Measurements from ENCODE around the gene SPEG.
"Not testable (repeated sequence)": the region's sequence is repeated elsewhere in the genome, so short reads cannot be mapped to it uniquely, and the experiment has no call there.

Gene SPEG

GRCh38 chr2:219387306-219388120, 47.1 kb upstream of the SPEG start, which contains the start of gene DNPEP:
Gene DNPEP, minus strand, starts transcription at chr2:219387912. Its CDS starts 118 bp downstream, at chr2:219387794.
- Histone ChIP-seq H3K4me2 (ENCODE audit: low read length) (peak within 1 kb of the TSS; percentile 97), H3K27ac (ENCODE audit: low read length) (peak within 1 kb of the TSS; percentile 76), H2AFZ (ENCODE audit: low read depth, low read length) (peak within 1 kb of the TSS; percentile 99)

GRCh38 chr2:219388121-219388906, 46.3 kb upstream of the SPEG start:
- Histone ChIP-seq H2AFZ (ENCODE audit: low read depth, low read length) (peak overlapping the region; percentile 99), H3K36me3 (replicated peaks; ENCODE audit: low read depth, low read length) (peaks cover 21% of the 10 kb centered on the region), H3K4me2 (ENCODE audit: low read length) (peak overlapping the region; percentile 97), H3K9ac (ENCODE audit: low read length) (peak overlapping the region; percentile 70), H3K79me2 (ENCODE audit: low read length) (peaks cover 16% of the 10 kb centered on the region), H3K27ac (ENCODE audit: low read length) (peak overlapping the region; percentile 15; the same call in 1 of the 2 replicates), H3K9me3 (ENCODE audit: insufficient read depth, low read length) (no peaks in the 10 kb centered on the region), H4K20me1 (ENCODE audit: insufficient read depth, low read length) (no peaks in the 10 kb centered on the region), H3K4me3 (ENCODE audit: low read length) (peak overlapping the region; percentile 78), H3K4me1 (ENCODE audit: low read length) (peaks cover 12% of the 10 kb centered on the region), H3K27me3 (ENCODE audit: low read depth, low read length) (no peaks in the 10 kb centered on the region)
- TF ChIP-seq EZH2phosphoT487 (IDR thresholded peaks at IDR 0.05; ENCODE audit: low read depth): no peak
- peak; percentile 38 for TF ChIP-seq CTCF (IDR thresholded peaks at IDR 0.05; ENCODE audit: low read depth, low read length)

More at GRCh38 chr2:219387306-219388120, 47.1 kb upstream of the SPEG start, which contains the start of gene DNPEP:
- H3K9me3 ChIP-seq (ENCODE audit: insufficient read depth, low read length): no peaks in the 10 kb centered on the region
- H3K79me2 ChIP-seq (ENCODE audit: low read length): peaks cover 16% of the 10 kb centered on the region
- H3K4me1 ChIP-seq (ENCODE audit: low read length): peaks cover 12% of the 10 kb centered on the region
- H3K9ac ChIP-seq (ENCODE audit: low read length): peak within 1 kb of the TSS; percentile 97
- TF ChIP-seq CTCF (IDR thresholded peaks at IDR 0.05; ENCODE audit: low read depth, low read length) (no peak), EZH2phosphoT487 (IDR thresholded peaks at IDR 0.05; ENCODE audit: low read depth) (no peak)
- peaks cover 21% of the 10 kb centered on the region for H3K36me3 ChIP-seq (replicated peaks; ENCODE audit: low read depth, low read length)
- H3K4me3 ChIP-seq (ENCODE audit: low read length): peak within 1 kb of the TSS; percentile 98
- no peaks in the 10 kb centered on the region for H4K20me1 ChIP-seq (ENCODE audit: insufficient read depth, low read length)
- no peaks in the 10 kb centered on the region for H3K27me3 ChIP-seq (ENCODE audit: low read depth, low read length)

- H3K27ac ChIP-seq (ENCODE audit: low read length): peak overlapping the region; percentile 15; the same call in 1 of the 2 replicates
- peaks cover 17% of the 10 kb centered on the region for H3K36me3 ChIP-seq (replicated peaks; ENCODE audit: low read depth, low read length)
- H3K4me2 ChIP-seq (ENCODE audit: low read length): peak overlapping the region; percentile 97
- H3K9ac ChIP-seq (ENCODE audit: low read length): peak overlapping the region; percentile 70
- H2AFZ ChIP-seq (ENCODE audit: low read depth, low read length): peak overlapping the region; percentile 99
- no peaks in the 10 kb centered on the region for H3K9me3 ChIP-seq (ENCODE audit: insufficient read depth, low read length)
- H3K27me3 ChIP-seq (ENCODE audit: low read depth, low read length): no peaks in the 10 kb centered on the region
- peaks cover 16% of the 10 kb centered on the region for H3K79me2 ChIP-seq (ENCODE audit: low read length)
- H3K4me1 ChIP-seq (ENCODE audit: low read length): peaks cover 12% of the 10 kb centered on the region
- no peak for TF ChIP-seq CTCF (IDR thresholded peaks at IDR 0.05; ENCODE audit: low read depth, low read length)
- TF ChIP-seq EZH2phosphoT487 (IDR thresholded peaks at IDR 0.05; ENCODE audit: low read depth): no peak
- no peaks in the 10 kb centered on the region for H4K20me1 ChIP-seq (ENCODE audit: insufficient read depth, low read length)
- peak overlapping the region; percentile 78 for H3K4me3 ChIP-seq (ENCODE audit: low read length)
Measured at GRCh38 chr2:219388907-219389156, 45.8 kb upstream of the SPEG start.

- no peaks in the 10 kb centered on the region for H3K36me3 ChIP-seq (replicated peaks; ENCODE audit: low read depth, low read length)
- H4K20me1 ChIP-seq (ENCODE audit: insufficient read depth, low read length): no peaks in the 10 kb centered on the region
- no peaks in the 10 kb centered on the region for H3K9me3 ChIP-seq (ENCODE audit: insufficient read depth, low read length)
- peaks cover 6% of the 10 kb centered on the region; the same call in 1 of the 2 replicates for H3K4me1 ChIP-seq (ENCODE audit: low read length)
- H3K27ac ChIP-seq (ENCODE audit: low read length): no peak overlapping the region
- H3K79me2 ChIP-seq (ENCODE audit: low read length): no peaks in the 10 kb centered on the region
- H3K4me2 ChIP-seq (ENCODE audit: low read length): no peak overlapping the region
- TF ChIP-seq CTCF (IDR thresholded peaks at IDR 0.05; ENCODE audit: low read depth, low read length): no peak
- no peak for TF ChIP-seq EZH2phosphoT487 (IDR thresholded peaks at IDR 0.05; ENCODE audit: low read depth)
- no peak overlapping the region for H2AFZ ChIP-seq (ENCODE audit: low read depth, low read length)
- no peak overlapping the region for H3K4me3 ChIP-seq (ENCODE audit: low read length)
- H3K27me3 ChIP-seq (ENCODE audit: low read depth, low read length): no peaks in the 10 kb centered on the region
- no peak overlapping the region for H3K9ac ChIP-seq (ENCODE audit: low read length)
Measured at GRCh38 chr2:219392754-219393153, 41.9 kb upstream of the SPEG start.

- not testable (repeated sequence) for H3K36me3 ChIP-seq (replicated peaks; ENCODE audit: low read depth, low read length); H3K4me2 ChIP-seq (ENCODE audit: low read length); H3K27me3 ChIP-seq (ENCODE audit: low read depth, low read length)
Measured at GRCh38 chr2:219395056-219395455, 39.6 kb upstream of the SPEG start.

More at GRCh38 chr2:219395056-219395455, 39.6 kb upstream of the SPEG start:
- H3K4me1 ChIP-seq (ENCODE audit: low read length); H4K20me1 ChIP-seq (ENCODE audit: insufficient read depth, low read length); H3K9me3 ChIP-seq (ENCODE audit: insufficient read depth, low read length); H3K27ac ChIP-seq (ENCODE audit: low read length); H2AFZ ChIP-seq (ENCODE audit: low read depth, low read length); H3K79me2 ChIP-seq (ENCODE audit: low read length); H3K4me3 ChIP-seq (ENCODE audit: low read length); H3K9ac ChIP-seq (ENCODE audit: low read length): not testable (repeated sequence)

All from OCI-LY3 (cell line).